GM23338 (cell line): ENCODE measurements around the gene ZC3H13. TPM values are rescaled to one million over a fixed set of nuclear protein-coding genes. Genes with fewer than 3 reads are reported as not detected.

Experiments
- ATAC-seq: fragments of 200-7000 bp; cut with Tn5 transposase; 3 replicates; pipeline ENCODE4 v1.9.1; 2020
- DNase-seq: peaks from one replicate; pipeline ENCODE4 v3.0.0-alpha.2; 2015; ENCODE audit warnings: low spot score
- H2AFZ ChIP-seq: fragments of 200-600 bp; sonication (generic); 2 replicates; pipeline ENCODE4 v1.8.0; 2016; ENCODE audit warnings: antibody characterized with exemption, mild to moderate bottlenecking, moderate library complexity
- H3F3A ChIP-seq: fragments of 200-600 bp; sonication (generic); replicated peaks from 2 replicates; pipeline ENCODE4 v1.8.0; 2017; ENCODE audit warnings: antibody characterized with exemption, mixed run types, low read depth
- H3K27ac ChIP-seq: fragments of 200-600 bp; sonication (generic); 2 replicates; pipeline ENCODE4 v1.6.1; 2016; ENCODE audit warnings: low read depth
- H3K27me3 ChIP-seq: fragments of 200-600 bp; sonication (generic); 2 replicates; pipeline ENCODE4 v1.8.0; 2016; ENCODE audit warnings: mild to moderate bottlenecking, mixed run types, moderate library complexity; ENCODE audit not compliant: insufficient read depth
- H3K36me3 ChIP-seq: fragments of 200-600 bp; sonication (generic); 2 replicates; pipeline ENCODE4 v1.8.0; 2016; ENCODE audit warnings: mild to moderate bottlenecking; ENCODE audit not compliant: insufficient read depth
- H3K4me1 ChIP-seq: fragments of 200-600 bp; sonication (generic); 2 replicates; pipeline ENCODE4 v1.8.0; 2016; ENCODE audit warnings: mild to moderate bottlenecking, moderate library complexity; ENCODE audit not compliant: insufficient read depth
- H3K4me2 ChIP-seq: fragments of 200-600 bp; sonication (generic); 2 replicates; pipeline ENCODE4 v1.7.1; 2017; ENCODE audit warnings: mixed run types
- H3K4me3 ChIP-seq: fragments of 200-600 bp; sonication (generic); 2 replicates; pipeline ENCODE4 v1.6.1; 2016; ENCODE audit warnings: mixed run types
- H3K79me2 ChIP-seq: fragments of 200-600 bp; sonication (generic); replicated peaks from 2 replicates; pipeline ENCODE4 v1.8.0; 2017; ENCODE audit warnings: mild to moderate bottlenecking; ENCODE audit not compliant: insufficient read depth
- H3K9me2 ChIP-seq: fragments of 200-600 bp; sonication (generic); 2 replicates; pipeline ENCODE4 v1.8.0; 2017; ENCODE audit not compliant: insufficient read depth
- H4K20me1 ChIP-seq: fragments of 200-600 bp; sonication (generic); replicated peaks from 2 replicates; pipeline ENCODE4 v1.8.0; 2017; ENCODE audit warnings: mild to moderate bottlenecking; ENCODE audit not compliant: insufficient read depth
- H3K27ac Mint-ChIP-seq: 2 replicates; pipeline ENCODE4 v1.8.0; 2020; ENCODE audit warnings: inconsistent platforms, mild to moderate bottlenecking, moderate library complexity, mixed read lengths
- H3K27me3 Mint-ChIP-seq: 3 replicates; pipeline ENCODE4 v1.8.0; 2022; ENCODE audit warnings: low read depth, mild to moderate bottlenecking, moderate library complexity, mixed read lengths, inconsistent platforms; ENCODE audit not compliant: insufficient read depth, poor library complexity
- H3K36me3 Mint-ChIP-seq: 3 replicates; pipeline ENCODE4 v1.8.0; 2021; ENCODE audit warnings: low read depth, mild to moderate bottlenecking, inconsistent platforms, moderate library complexity, mixed read lengths
- H3K4me1 Mint-ChIP-seq: 3 replicates; pipeline ENCODE4 v1.8.0; 2020; ENCODE audit warnings: mild to moderate bottlenecking, inconsistent platforms, mixed read lengths
- H3K4me3 Mint-ChIP-seq: 3 replicates; pipeline ENCODE4 v1.8.0; 2021; ENCODE audit warnings: moderate library complexity, mild to moderate bottlenecking, inconsistent platforms, mixed read lengths
- H3K9me3 Mint-ChIP-seq: 3 replicates; pipeline ENCODE4 v1.8.0; 2020; ENCODE audit warnings: moderate library complexity, mild to moderate bottlenecking, inconsistent platforms, mixed read lengths
- CREB1 ChIP-seq: fragments of 250-450 bp; sonication (Bioruptor Pico); IDR thresholded peaks from 2 replicates; pipeline ENCODE4 v1.5.0; 2020; ENCODE audit warnings: low read depth, mild to moderate bottlenecking, moderate library complexity
- JUNB ChIP-seq: IDR thresholded peaks from one replicate; pipeline ENCODE4 v1.6.1; 2016; ENCODE audit warnings: antibody characterized with exemption; ENCODE audit not compliant: unreplicated experiment
- NANOG ChIP-seq: IDR thresholded peaks from 2 replicates; pipeline ENCODE4 v1.6.1; 2016; ENCODE audit warnings: antibody characterized with exemption, borderline replicate concordance
- POLR2AphosphoS5 ChIP-seq: IDR thresholded peaks from 2 replicates; pipeline ENCODE4 v1.6.1; 2016; ENCODE audit warnings: antibody characterized with exemption, low read depth
- ZNF114 ChIP-seq: fragments of 250-450 bp; sonication (Bioruptor Pico); IDR thresholded peaks from 2 replicates; pipeline ENCODE4 v1.5.0; 2020; ENCODE audit warnings: mild to moderate bottlenecking, moderate library complexity
- polyA plus RNA-seq: library from polyadenylated mRNA; unstranded; fragments of >200 nt; fragmentation: Nextera tagmentation; extraction: Ambion mirVana; gene quantifications from 2 replicates; pipeline ENCODE4 v1.2.1, GENCODE V29; 2016
- total RNA-seq: library from RNA; depleted of rRNA; stranded (reverse); fragments of >200 nt; shearing (Covaris generic); gene quantifications from 2 replicates; pipeline ENCODE4 v1.2.3, GENCODE V29; 2014
- TF ChIP-seq, protein P1 (sequence below): IDR thresholded peaks from one replicate; pipeline ENCODE4 v1.6.1; 2018; ENCODE audit warnings: antibody characterized with exemption; ENCODE audit not compliant: unreplicated experiment
- TF ChIP-seq, protein P2 (sequence below): IDR thresholded peaks from 2 replicates; pipeline ENCODE4 v1.6.1; 2016; ENCODE audit warnings: antibody characterized with exemption
- TF ChIP-seq, protein P3 (sequence below): fragments of 250-450 bp; sonication (Bioruptor Pico); IDR thresholded peaks from 2 replicates; pipeline ENCODE4 v1.5.0; 2020; ENCODE audit warnings: mild to moderate bottlenecking, moderate library complexity
- TF ChIP-seq, protein P4 (sequence below), 2 experiments: fragments of 200-600 bp in 1 of 2; sonication (generic) in 1 of 2; conservative IDR thresholded peaks; 2 replicates each; pipeline versions ENCODE4 v1.5.1 to v1.6.1; 2016 to 2017; ENCODE audit warnings: antibody characterized with exemption in 2 of 2, low read depth in 2 of 2, mild to moderate bottlenecking in 2 of 2, moderate library complexity in 1 of 2

Gene ZC3H13
- total and polyA plus RNA-seq, 2 experiments from 2014 or later: 39.6 to 125 TPM

DNA sequence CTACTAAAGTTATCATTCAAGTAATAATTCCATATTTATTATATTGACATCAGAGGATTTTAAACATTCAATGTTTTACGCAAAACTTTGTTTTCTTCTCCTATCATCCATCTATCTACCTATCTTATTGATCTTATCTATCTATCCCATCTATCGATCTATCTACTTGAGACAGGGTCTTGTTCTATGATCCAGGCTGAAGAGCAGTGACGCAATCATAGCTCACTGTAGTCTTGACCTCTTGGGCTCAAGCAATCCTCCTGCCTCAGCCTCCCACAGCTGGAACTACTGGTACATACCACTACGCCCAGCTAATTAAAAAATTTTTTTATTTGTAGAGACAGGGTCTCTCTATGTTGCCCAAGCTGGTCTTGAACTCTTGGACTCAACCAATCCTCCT lies 27.4 kb downstream of the ZC3H13 start:
- no peak for ATAC-seq
- Histone ChIP-seq H2AFZ (no peak overlapping the region), H3K36me3 (no peaks in the 10 kb centered on the region), H3F3A (no peaks in the 10 kb centered on the region), H3K4me2 (no peak overlapping the region), H3K27me3 (no peaks in the 10 kb centered on the region), H3K9me2 (no peaks in the 10 kb centered on the region), H3K4me3 (no peak overlapping the region), H3K27ac (no peak overlapping the region), H3K79me2 (peaks cover 54% of the 10 kb centered on the region), H4K20me1 (peaks cover 2% of the 10 kb centered on the region; the same call in 1 of the 2 replicates), H3K4me1 (no peaks in the 10 kb centered on the region)
- Mint-ChIP-seq H3K36me3 (peaks cover 4% of the 10 kb centered on the region; the same call in 2 of the 3 replicates), H3K9me3 (peaks cover 3% of the 10 kb centered on the region; the same call in 1 of the 3 replicates), H3K27me3 (no peaks in the 10 kb centered on the region), H3K4me1 (peaks cover 3% of the 10 kb centered on the region; the same call in 1 of the 3 replicates), H3K4me3 (no peak overlapping the region), H3K27ac (no peak overlapping the region)
- TF ChIP-seq ZNF114 (CRISPR knock-in tag) (no peak), POLR2AphosphoS5 (no peak), CREB1 (no peak), NANOG (no peak), JUNB (no peak)
- TF ChIP-seq, protein P1, sequence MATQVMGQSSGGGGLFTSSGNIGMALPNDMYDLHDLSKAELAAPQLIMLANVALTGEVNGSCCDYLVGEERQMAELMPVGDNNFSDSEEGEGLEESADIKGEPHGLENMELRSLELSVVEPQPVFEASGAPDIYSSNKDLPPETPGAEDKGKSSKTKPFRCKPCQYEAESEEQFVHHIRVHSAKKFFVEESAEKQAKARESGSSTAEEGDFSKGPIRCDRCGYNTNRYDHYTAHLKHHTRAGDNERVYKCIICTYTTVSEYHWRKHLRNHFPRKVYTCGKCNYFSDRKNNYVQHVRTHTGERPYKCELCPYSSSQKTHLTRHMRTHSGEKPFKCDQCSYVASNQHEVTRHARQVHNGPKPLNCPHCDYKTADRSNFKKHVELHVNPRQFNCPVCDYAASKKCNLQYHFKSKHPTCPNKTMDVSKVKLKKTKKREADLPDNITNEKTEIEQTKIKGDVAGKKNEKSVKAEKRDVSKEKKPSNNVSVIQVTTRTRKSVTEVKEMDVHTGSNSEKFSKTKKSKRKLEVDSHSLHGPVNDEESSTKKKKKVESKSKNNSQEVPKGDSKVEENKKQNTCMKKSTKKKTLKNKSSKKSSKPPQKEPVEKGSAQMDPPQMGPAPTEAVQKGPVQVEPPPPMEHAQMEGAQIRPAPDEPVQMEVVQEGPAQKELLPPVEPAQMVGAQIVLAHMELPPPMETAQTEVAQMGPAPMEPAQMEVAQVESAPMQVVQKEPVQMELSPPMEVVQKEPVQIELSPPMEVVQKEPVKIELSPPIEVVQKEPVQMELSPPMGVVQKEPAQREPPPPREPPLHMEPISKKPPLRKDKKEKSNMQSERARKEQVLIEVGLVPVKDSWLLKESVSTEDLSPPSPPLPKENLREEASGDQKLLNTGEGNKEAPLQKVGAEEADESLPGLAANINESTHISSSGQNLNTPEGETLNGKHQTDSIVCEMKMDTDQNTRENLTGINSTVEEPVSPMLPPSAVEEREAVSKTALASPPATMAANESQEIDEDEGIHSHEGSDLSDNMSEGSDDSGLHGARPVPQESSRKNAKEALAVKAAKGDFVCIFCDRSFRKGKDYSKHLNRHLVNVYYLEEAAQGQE: no peak
- TF ChIP-seq, protein P2, sequence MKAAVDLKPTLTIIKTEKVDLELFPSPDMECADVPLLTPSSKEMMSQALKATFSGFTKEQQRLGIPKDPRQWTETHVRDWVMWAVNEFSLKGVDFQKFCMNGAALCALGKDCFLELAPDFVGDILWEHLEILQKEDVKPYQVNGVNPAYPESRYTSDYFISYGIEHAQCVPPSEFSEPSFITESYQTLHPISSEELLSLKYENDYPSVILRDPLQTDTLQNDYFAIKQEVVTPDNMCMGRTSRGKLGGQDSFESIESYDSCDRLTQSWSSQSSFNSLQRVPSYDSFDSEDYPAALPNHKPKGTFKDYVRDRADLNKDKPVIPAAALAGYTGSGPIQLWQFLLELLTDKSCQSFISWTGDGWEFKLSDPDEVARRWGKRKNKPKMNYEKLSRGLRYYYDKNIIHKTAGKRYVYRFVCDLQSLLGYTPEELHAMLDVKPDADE: no peak
- TF ChIP-seq, protein P3, sequence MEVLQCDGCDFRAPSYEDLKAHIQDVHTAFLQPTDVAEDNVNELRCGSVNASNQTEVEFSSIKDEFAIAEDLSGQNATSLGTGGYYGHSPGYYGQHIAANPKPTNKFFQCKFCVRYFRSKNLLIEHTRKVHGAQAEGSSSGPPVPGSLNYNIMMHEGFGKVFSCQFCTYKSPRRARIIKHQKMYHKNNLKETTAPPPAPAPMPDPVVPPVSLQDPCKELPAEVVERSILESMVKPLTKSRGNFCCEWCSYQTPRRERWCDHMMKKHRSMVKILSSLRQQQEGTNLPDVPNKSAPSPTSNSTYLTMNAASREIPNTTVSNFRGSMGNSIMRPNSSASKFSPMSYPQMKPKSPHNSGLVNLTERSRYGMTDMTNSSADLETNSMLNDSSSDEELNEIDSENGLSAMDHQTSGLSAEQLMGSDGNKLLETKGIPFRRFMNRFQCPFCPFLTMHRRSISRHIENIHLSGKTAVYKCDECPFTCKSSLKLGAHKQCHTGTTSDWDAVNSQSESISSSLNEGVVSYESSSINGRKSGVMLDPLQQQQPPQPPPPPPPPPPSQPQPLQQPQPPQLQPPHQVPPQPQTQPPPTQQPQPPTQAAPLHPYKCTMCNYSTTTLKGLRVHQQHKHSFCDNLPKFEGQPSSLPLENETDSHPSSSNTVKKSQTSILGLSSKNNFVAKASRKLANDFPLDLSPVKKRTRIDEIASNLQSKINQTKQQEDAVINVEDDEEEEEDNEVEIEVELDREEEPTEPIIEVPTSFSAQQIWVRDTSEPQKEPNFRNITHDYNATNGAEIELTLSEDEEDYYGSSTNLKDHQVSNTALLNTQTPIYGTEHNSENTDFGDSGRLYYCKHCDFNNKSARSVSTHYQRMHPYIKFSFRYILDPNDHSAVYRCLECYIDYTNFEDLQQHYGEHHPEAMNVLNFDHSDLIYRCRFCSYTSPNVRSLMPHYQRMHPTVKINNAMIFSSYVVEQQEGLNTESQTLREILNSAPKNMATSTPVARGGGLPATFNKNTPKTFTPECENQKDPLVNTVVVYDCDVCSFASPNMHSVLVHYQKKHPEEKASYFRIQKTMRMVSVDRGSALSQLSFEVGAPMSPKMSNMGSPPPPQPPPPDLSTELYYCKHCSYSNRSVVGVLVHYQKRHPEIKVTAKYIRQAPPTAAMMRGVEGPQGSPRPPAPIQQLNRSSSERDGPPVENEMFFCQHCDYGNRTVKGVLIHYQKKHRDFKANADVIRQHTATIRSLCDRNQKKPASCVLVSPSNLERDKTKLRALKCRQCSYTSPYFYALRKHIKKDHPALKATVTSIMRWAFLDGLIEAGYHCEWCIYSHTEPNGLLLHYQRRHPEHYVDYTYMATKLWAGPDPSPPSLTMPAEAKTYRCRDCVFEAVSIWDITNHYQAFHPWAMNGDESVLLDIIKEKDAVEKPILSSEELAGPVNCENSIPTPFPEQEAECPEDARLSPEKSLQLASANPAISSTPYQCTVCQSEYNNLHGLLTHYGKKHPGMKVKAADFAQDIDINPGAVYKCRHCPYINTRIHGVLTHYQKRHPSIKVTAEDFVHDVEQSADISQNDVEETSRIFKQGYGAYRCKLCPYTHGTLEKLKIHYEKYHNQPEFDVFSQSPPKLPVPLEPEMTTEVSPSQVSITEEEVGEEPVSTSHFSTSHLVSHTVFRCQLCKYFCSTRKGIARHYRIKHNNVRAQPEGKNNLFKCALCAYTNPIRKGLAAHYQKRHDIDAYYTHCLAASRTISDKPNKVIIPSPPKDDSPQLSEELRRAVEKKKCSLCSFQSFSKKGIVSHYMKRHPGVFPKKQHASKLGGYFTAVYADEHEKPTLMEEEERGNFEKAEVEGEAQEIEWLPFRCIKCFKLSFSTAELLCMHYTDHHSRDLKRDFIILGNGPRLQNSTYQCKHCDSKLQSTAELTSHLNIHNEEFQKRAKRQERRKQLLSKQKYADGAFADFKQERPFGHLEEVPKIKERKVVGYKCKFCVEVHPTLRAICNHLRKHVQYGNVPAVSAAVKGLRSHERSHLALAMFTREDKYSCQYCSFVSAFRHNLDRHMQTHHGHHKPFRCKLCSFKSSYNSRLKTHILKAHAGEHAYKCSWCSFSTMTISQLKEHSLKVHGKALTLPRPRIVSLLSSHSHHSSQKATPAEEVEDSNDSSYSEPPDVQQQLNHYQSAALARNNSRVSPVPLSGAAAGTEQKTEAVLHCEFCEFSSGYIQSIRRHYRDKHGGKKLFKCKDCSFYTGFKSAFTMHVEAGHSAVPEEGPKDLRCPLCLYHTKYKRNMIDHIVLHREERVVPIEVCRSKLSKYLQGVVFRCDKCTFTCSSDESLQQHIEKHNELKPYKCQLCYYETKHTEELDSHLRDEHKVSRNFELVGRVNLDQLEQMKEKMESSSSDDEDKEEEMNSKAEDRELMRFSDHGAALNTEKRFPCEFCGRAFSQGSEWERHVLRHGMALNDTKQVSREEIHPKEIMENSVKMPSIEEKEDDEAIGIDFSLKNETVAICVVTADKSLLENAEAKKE: no peak
- TF ChIP-seq, protein P4, sequence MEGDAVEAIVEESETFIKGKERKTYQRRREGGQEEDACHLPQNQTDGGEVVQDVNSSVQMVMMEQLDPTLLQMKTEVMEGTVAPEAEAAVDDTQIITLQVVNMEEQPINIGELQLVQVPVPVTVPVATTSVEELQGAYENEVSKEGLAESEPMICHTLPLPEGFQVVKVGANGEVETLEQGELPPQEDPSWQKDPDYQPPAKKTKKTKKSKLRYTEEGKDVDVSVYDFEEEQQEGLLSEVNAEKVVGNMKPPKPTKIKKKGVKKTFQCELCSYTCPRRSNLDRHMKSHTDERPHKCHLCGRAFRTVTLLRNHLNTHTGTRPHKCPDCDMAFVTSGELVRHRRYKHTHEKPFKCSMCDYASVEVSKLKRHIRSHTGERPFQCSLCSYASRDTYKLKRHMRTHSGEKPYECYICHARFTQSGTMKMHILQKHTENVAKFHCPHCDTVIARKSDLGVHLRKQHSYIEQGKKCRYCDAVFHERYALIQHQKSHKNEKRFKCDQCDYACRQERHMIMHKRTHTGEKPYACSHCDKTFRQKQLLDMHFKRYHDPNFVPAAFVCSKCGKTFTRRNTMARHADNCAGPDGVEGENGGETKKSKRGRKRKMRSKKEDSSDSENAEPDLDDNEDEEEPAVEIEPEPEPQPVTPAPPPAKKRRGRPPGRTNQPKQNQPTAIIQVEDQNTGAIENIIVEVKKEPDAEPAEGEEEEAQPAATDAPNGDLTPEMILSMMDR (conservative IDR thresholded peaks at IDR 0.05; ENCODE audit: low read depth in 2 of 2): no peak
- DNase-seq: no peak
